RPMI8226 (cell line): ENCODE data around the gene AKR1D1.
"Not testable (repeated sequence)": the region's sequence is repeated elsewhere in the genome, so short reads cannot be mapped to it uniquely, and the experiment has no call there.

ENCODE experiments used
- DNase-seq: peaks from one replicate; pipeline ENCODE4 v3.0.0-alpha.2; 2015

Gene AKR1D1

DNA sequence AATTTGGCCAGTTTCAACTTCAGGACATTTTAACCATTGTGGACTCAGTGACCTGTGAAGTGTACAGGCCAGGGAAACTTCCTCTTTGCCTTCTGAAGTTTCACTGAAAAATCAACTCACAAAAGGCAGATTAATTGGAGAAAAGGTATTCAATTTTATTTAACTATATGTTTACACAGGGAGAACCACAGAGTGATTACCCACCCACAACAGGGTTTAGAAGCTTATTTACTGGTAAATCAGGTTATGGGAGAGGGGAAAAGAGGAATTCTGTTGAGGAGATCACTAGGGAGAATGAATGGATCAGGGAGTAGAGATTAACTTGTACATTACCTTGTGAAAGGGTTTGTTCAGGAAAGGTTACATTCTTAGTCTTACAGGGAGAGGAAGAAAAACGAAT, 1.7 kb upstream of the AKR1D1 start:
- no peak for DNase-seq

DNA sequence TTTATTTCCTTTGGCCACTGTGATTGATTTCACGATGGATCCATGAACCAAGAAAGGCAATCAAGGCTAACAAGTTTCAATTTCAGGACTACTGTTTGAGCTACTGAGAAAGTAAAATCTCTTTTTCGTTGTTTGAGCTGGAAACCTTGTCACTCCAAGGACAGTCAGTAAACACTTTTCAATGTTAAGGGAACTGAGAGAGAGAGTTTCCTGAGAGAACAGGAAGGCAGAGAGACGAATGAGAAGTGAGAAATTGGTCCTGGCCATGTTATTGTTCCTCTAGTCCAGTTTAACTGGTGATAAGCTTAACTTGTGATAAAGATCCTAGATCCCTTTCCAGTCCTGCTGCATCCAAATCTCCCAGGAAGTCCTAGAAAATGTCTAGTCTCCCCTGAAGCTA, 909 bp upstream of the AKR1D1 start:
- no peak for DNase-seq

DNA sequence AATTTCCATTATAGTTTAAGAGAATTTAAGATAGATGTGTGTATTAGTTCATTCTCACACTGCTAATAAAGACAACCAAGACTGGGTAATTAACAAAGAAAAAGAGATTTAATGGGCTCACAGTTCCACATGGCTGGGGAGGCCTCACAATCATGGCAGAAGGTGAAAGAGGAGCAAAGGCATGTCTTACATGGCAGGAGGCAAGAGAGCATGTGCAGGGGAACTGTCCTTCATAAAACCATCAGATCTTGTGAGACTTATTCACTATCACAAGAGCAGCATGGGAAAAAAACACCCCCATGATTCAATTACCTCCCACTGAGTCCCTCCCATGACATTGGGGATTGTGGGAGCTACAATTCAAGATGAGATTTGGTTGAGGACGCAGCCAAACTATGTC, 473 bp upstream of the AKR1D1 start:
- DNase-seq, result not testable (repeated sequence)

DNA sequence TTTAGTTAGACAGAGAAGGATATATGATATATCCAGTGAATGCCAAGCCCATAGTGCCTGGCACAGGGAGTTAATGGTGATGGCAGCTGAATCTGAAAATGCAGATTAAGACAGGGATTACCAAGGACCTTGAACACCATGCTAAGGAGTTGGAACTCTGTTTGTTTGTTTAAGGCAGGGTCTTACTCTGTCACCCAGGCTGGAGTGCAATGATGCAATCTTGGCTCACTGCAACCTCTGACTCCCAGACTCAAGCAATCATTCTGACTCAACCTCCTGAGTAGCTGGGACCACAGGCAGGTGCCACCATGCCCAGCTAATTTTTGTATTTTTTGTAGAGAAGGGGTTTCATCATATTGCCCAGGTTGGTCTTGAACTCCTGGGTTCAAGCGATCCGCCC, 1.6 kb downstream of the AKR1D1 start:
- DNase-seq, result no peak

DNA sequence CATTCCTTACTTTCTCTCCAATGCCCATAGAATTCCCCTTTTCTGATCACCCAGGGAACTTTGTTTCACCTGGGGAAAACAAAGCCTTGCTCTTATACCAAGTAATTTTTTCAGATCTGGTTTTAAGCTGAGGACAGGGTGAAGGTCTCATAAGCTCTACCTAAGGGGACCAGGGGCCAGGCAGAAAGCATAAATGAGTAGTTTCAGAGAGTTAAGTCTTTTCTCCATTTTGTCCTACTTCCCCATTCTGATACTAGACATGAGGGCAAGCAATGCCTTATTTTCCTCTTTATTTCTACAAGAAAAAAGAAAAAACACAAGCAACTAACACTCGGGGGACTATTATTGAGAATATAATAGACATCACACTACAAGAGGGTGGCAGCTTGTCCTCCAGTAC, 2.9 kb downstream of the AKR1D1 start:
- no peak for DNase-seq

DNA sequence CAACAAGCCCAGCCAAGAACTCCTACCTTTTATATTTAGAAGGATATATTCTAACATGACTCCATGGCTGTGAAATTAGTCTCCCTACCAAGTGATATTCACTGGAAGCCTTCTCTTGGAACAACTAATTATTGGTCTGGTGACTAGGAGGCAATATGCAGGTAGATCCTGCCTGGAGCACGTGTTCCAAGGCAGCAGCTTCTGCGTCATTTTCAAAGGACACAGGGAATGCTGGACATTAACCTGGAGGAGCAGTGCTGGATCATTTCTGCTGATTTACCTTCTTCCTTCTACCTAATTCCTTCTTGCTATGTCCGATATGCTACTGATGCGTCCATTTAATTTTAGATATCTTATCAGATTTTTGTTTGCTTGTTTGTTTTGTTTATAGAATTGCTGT, 5.6 kb downstream of the AKR1D1 start:
- DNase-seq, result no peak

DNA sequence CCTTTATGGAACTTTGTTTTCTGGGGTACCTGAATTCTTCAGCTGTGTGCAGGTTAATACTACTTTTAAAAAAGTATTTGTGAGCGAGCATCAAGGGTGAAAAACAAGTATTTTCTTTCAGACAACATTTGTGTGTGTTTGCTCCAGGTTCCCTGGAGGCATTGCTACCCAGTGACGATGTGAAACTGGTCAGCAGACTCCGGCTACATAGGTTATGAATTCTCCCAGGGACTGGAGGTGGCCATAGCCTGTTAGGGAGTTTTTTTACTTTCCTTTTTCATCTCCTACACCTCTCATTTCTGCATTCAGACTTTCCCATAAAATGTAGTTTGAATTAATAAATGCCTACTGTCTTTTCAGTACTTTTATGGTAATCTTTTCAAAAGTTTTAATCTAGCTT, 7.6 kb downstream of the AKR1D1 start:
- no peak for DNase-seq

DNA sequence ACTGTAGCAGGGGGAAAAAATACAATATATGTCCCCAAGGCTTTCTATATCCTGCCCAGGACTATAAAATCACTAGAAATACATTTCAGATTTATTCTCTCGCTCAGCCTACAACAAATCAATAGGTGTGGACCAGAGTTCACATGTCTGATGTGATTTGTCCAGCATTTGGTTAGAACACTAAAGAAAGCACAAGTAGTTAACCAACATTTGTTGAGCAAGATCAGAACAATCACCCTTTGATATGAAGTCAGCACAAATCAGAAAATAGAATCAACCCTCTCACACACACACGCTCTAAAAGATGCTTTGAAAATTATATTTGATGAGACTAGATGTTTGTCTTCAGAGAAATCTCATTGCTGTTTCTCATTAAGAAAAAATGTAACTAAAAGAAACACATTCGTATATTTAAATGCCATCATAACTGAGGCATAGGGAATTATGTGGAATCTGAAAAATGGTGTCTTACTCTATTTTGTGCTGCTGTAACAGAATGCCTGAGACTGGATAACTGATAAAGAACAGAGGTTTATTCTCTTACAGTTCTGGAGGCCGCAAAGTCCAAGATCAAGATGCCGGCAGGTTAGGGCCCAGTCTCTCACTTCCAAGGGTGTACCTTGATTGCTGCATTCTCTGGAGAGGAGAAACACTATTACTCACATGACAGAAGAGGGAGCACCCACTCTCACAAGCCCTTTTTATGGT, 10.5 kb downstream of the AKR1D1 start:
- DNase-seq, result no peak

DNA sequence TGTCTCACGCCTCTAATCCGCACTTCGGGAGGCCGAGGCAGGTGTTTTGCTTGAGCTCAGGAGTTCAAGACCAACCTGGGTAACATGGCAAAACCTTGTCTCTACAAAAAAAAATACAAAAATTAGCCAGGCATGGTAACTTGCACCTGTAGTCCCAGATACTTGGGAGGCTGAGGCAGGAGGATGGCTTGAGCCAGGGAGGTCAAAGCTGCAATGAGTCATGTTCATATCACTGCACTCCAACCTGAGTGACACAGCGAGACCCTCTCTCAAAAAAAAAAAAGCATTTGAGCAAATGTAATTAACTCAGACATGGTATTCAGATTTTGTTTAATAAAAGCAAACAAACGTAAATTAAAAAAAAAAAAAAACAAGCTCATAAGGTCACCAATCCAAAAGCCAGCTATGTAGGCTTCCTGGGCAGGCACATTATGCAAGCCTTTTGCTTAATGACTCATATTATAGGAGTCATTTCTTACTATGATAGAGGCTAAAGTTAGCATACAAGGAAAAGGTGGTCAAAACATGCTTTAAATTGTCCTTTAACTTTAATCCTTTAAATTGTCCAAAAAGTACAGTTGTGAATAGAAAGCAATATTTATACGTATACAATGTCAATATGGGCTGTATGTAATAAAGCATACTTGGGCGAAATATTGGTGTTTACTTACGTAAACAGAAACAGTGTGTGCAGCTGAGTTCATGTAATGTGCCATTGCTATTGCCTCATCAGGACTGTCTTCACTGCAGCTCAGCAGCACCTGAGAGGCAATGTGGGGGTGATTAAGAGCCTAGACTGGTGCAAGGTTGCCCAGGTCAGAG, 13.0 kb downstream of the AKR1D1 start:
- DNase-seq, result no peak

DNA sequence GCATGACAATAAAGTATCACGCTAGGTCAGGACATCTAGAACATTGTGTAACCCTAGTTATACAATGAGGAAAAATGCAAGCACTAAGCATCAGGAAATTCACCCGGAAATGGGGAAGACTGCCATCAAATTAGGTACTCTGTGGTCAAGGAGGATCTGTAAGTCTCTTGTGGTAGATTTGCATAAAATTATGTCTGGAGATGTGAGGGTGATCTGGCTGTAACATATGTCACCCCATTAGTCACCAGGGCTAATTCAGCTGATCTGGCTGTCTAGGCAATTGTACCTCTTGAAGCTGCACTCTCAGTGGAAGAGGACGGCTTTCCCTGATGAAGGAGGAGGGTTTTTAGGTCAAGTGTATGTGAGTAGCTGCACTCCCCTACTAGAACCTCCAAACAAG, 14.8 kb downstream of the AKR1D1 start:
- DNase-seq, result no peak

DNA sequence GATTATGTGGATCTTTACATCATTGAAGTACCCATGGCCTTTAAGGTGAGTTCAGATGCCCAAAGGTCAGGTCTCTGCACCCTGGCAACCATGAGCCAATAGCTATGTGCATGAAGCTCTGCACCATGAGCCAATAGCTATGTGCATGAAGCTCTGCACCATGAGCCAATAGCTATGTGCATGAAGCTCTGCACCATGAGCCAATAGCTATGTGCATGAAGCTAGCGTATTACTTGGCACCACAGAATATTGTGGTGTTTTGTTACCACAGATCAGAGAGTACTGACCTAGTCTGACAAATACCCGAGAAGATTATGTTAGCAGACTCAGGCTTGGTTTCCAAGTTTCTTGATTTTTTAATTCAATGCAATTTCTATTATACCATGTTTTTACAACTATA, 15.6 kb downstream of the AKR1D1 start:
- not testable (repeated sequence) for DNase-seq

DNA sequence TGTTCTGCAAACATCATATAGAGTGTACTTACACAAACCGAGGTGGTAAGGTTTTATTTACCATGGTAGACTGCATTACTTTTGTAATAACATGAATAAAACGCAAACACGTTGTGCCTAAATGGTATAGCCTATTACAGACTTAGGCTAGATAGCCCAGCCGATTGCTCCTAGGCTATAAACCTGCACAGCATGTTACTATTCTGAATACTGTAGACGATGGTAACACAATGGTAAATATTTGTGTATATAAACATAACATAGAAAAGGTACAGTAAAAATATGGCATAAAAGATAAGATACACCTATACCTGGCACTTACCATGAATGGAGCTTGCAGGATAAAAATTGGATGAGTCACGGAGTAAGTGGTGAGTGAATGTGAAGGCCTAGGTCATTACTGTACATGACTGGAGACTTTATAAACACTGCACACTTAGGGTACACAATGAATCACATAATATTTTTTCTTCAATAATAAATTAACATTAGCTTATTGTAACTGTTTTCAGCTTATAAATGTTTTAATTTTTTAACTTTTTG, 16.3 kb downstream of the AKR1D1 start:
- DNase-seq, result no peak

DNA sequence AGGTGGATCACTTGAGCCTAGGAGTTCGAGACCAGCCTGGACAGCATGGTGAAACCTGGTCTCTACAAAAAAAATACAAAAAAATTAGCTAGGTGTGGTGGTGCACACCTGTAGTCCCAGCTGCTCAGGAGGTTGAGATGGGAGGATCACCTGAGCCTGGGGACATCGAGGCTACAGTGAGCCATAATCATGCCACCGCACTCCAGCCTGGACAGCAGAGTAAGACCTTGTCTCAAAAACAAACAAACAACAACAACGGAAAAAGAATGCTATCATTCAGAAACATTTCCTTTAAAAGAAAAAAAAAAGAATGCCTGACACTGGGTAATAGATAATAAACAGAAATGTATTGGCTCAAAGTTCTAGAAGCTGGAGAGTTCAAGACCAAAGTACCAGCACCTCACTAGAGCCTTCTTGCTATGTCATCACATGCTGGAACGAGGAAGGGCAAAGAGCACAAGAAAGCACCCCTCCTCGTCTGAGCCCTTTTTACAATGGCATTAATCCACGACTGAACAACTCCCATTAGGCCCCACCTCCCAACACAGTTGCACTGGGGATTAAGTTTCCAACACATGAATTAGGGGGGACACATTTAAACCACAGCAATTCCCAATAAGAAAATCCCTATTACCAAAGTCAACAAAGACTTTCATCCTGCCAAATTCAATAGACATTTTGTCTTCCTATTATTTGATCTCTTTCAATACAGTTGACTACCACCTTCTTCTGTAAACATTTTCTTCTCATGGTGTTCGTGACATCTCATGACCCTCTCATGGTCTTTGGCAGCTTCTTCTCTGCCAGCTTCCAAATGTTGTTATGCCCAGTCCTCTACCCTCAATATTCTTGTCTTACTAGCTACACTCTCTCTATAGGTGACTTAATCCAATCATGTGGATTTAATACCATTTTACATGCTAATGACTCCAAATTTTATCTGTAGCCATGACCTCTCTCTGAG, 20.0 kb downstream of the AKR1D1 start:
- DNase-seq, result no peak

DNA sequence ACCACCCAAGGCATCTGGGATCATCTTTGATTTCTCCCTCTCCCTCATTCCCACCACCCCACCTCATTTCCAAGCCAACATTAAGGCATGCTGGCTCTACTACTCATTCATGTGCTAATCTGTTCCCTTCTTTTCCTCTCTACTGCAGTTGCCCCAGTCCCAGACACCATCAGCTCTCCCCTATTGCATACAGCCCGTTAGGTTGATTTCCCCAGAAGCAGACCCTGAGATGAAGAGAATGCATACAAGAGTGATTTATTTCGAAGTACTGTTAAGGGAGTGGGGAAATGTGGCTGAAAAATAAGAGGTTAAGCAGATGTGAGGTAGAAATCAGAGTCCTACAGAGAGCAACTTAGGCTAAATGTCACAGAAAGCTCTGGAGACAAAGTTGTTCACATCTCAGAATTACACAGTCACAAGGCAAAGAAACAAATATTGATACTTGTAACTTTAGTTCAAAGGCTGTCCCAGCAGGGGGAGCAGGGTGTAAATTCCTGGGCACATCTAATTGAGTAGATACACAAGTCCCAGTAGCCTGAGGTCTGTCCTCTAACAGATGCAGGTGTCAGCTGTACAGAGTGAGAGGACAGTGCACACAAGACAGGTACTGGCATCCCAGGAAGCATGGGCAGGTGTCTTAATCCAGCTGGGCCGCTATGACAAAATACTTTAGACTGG, 20.9 kb downstream of the AKR1D1 start:
- peak; percentile 31 for DNase-seq

DNA sequence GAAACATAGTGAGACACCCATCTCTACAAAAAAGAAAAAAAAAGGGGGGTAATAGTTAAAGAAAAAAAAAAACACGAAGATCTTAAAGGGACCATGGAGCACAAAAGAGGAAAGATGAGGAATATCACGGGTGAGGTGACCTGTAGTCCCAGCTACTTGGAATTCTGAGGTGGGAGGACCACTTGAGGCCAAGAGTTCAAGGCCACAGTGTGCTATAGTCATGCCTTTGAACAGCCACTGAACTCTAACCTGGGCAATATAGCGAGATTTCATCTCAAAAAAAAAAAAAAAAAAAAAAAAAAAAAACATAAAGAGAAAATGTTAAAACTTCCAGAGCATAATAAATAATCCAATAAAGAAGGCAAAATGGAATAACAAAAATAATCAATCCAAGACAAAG, 23.6 kb downstream of the AKR1D1 start:
- no peak for DNase-seq

DNA sequence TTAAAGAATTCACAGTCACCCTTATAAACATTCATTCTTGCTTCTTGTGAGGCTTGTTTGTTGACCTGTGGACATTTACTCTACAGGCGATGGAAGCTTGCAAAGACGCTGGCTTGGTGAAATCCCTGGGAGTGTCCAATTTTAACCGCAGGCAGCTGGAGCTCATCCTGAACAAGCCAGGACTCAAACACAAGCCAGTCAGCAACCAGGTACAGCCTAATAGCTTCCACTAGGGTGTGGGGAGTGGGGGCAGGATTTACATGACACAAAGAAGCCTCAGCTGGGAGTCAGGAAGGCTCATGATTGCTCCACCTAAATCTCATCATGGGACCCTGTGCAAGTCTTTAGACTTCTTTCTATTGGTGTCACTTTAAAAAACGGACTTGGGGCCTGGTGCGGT, 29.0 kb downstream of the AKR1D1 start:
- DNase-seq, result no peak

DNA sequence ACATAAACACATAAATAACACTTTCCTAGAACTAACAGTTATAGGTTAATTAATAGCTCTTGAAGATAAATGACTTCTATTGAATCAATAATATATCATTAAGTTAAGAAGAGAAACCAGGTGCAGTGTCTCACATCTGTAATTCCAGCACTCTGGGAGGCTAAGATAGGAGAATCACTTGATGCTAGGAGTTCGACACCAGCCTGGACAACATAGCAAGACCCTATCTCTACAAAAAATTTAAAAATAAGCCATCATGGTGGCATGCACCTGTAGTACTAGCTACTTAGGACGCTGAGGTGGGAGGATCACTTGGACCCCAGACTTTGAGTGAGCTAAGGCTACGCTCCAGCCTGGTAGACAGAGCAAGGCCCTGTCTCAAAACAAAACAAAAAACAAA, 38.8 kb downstream of the AKR1D1 start:
- DNase-seq, result no peak

DNA sequence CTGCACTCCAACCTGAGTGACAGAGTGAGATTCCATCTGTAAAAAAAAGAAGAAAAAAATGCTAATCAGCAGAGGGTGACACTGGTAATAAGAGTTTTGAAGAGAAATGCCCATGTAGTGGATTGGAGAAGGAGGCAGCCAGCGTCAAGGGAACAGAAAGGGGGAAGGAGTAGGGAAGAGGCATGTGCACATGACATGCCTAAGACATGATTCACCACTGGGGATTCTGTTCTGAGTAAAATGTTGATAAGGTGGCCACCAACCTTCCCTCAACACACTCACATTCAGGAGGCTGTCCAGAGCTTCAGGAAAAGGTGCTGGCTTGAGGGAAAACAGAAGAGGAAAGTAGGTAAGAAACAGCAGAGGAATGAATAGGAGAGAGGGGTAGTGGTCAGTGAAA, 39.9 kb downstream of the AKR1D1 start:
- no peak for DNase-seq

DNA sequence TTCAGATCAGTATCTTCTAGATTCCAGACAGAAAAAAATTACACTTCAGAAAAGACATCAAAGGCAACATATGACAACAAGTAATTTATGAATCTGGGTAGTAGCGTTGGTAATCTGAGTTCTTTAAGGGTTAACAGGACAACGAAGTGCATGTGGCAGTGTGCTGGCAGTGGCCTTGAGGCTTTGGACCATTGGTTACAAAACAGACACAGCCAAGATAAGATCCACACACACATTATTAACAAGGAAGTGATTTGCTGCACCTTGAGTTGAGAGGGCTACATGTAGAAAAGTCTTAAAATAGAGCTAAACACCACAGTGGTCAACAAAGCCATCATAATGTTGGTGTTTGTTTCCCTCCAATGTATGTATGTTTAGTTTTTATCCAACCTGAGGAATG, 40.6 kb downstream of the AKR1D1 start:
- no peak for DNase-seq

DNA sequence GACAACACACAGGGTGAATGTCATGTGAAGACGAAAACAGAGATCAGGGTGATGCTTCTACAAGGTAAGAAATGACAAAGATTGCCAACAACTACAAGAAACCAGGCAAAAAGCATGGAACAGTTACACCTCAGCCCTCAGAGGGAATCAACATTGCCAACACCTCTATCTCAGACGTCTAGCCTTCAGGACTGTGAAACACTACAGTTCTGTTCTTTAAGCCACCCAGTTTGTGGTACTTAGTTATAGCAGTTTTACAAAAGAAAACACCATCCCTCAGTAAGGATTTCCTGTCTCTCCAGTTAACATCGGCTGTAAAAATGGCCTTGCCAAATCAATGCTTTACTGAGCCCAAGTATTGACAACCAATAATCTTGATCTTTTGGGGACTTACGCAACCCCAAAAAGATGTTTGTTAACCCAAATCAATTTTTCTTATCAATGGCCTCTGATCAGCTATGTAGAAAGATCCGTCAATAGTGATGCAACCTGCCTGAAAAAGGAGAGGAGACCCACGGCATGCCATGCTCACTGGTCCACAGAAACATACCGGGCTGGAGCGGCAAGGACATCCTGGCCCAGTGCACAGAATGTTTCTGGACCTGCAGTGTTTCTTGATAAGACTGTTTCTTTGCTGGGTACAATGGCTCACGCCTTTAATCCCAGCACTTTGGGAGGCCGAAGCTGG, 44.0 kb downstream of the AKR1D1 start:
- DNase-seq, result no peak

DNA sequence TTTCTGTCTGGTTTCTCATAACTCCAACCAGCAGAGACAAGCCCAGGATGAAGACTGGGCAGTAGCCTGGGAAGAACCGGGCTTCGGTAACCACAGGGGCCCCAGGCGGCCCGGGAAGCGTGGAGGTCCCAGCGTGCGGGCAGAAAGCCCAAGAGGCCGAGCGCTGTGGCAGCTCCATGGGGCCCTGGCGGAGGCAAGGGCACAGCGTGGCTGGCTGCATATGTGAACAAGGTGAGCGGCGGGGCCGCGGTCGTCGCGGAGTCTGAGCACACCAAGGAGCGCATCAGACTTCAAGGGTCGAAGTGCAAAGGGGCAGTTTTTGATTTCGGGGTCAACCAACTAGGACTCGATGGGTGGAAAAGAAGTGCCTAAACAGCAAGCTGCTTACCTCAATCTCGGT, 45.9 kb downstream of the AKR1D1 start:
- DNase-seq, result no peak

DNA sequence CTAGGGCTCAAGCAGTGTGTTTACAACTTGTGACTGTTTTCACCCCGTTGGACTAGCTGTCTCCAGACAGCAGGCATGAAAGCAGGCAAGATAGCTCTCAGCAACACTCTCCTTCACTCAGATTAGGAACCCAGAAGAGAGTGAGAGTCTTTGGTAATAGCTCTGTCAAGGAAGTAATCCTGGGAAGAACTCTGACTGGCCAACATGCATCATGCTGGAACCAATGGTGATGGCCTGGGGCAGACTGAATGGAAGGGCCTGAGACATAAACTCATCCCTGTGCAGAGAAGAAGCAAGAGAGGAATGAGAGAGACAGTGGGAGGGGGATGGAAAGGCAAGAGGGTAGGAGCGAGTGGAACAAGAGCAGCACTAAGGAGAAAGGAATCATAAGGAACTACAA, 48.9 kb downstream of the AKR1D1 start:
- DNase-seq, result no peak
